ENCODE data around the gene CCP110.

CCP110 gene

DNA sequence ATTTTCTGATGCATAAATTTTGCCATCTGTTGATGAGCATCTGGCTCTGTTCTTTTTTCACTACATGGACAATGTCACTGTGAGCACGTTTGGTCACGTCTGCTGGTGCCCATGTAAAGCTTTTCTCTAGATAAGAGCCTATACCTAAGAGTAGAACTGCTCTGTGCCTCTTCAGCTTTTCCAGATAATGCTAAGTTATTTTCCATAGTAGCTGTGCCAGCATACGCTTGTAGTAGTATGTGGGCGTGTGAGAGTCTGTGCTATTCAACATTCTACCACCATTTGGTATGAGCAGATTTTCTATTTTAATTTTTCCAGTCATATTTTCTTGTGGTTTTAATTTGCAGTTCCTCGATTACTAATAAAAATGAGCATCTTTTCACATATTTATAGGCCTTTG is 64.9 kb downstream of the CCP110 start:
- no peak for TF ChIP-seq ZFX (IDR thresholded peaks at IDR 0.05)
- TF ChIP-seq, protein P1, sequence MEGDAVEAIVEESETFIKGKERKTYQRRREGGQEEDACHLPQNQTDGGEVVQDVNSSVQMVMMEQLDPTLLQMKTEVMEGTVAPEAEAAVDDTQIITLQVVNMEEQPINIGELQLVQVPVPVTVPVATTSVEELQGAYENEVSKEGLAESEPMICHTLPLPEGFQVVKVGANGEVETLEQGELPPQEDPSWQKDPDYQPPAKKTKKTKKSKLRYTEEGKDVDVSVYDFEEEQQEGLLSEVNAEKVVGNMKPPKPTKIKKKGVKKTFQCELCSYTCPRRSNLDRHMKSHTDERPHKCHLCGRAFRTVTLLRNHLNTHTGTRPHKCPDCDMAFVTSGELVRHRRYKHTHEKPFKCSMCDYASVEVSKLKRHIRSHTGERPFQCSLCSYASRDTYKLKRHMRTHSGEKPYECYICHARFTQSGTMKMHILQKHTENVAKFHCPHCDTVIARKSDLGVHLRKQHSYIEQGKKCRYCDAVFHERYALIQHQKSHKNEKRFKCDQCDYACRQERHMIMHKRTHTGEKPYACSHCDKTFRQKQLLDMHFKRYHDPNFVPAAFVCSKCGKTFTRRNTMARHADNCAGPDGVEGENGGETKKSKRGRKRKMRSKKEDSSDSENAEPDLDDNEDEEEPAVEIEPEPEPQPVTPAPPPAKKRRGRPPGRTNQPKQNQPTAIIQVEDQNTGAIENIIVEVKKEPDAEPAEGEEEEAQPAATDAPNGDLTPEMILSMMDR (conservative IDR thresholded peaks at IDR 0.05): no peak
- H3K27ac ChIP-seq: no peak overlapping the region

DNA sequence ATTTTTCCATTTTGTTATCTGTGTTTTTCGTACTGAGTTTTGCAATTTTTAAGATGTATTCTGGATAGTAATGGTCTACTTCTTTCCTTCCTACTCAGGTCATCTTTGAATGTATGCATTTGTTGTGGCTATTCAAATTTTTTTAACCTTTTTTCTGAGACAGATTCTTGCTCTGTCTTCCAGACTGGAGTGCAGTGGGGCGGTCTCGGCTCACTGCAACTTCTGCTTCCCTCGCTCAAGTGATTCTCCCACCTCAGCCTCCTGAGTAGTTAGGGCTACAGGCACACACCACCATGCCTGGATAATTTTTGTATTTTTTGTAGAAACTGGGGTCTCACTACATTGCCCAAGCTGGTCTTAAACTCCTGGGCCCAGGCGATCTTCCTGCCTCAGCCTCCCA is 65.4 kb downstream of the CCP110 start:
- no peak for TF ChIP-seq ZFX (IDR thresholded peaks at IDR 0.05)
- TF ChIP-seq, protein P1 (conservative IDR thresholded peaks at IDR 0.05): no peak
- H3K27ac ChIP-seq: no peak overlapping the region

DNA sequence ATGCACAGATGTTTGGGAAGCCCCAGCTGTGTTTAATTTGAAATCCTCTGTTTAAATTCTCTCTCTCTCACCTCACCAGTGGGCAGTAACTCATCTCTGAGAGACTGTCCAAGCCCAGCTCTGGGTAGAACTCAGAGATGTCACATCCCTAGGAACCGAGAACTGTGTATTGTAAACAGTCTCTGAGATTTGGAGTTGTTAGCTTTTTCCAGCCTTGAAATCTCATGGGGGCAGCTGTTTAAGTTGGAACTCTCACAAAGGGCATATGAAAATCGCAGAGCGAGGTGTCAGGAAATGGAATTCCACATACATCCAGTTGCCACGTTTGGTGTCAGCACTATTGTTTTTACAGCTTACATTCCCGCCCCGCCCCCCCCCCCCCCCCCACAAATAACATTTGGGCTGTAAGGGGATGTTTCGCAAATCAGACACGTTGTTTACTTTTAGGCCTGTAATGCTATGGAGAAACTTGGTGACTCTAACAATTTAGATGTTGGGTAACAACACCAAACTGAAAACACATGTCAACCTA is 66.1 kb downstream of the CCP110 start:
- TF ChIP-seq, protein P1 (conservative IDR thresholded peaks at IDR 0.05): no peak
- no peak overlapping the region for H3K27ac ChIP-seq

DNA sequence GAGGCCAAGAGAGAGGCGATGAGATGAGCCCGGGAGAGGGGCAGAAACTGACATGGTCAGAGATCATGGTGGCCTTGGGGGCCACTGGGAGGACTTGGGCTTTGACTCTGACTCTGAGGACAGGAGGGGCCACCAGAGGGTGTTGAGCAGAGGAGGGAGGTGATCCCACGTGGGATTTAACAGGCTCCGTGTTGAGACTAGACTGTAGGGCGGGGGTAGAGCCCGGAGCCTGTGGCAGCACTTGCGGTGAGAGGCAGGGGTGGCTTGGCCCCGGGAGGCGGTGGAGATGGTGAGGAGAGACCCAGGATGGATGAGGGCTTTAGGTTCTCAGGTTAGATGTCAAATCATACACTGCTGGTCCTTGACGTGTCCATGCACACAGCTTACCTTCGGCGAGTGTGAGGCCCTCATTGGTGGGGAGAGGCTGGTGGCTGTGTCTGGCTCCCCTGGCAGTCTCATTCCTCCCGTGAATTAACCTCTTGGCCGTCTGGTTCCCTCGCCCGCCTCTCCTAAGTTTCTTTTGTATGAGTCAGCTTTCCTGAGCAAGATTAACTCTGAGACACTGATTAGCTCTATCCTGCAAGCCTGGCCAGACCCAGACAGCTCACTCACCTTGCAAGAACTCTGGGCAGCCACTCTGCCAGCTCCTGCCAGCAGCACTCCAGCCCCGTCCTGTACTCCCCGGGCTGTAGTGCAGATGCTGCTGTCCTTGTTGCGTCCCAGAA is 71.5 kb downstream of the CCP110 start:
- no peak for TF ChIP-seq ZFX (IDR thresholded peaks at IDR 0.05)
- TF ChIP-seq, protein P1 (conservative IDR thresholded peaks at IDR 0.05): no peak
- no peak overlapping the region for H3K27ac ChIP-seq

DNA sequence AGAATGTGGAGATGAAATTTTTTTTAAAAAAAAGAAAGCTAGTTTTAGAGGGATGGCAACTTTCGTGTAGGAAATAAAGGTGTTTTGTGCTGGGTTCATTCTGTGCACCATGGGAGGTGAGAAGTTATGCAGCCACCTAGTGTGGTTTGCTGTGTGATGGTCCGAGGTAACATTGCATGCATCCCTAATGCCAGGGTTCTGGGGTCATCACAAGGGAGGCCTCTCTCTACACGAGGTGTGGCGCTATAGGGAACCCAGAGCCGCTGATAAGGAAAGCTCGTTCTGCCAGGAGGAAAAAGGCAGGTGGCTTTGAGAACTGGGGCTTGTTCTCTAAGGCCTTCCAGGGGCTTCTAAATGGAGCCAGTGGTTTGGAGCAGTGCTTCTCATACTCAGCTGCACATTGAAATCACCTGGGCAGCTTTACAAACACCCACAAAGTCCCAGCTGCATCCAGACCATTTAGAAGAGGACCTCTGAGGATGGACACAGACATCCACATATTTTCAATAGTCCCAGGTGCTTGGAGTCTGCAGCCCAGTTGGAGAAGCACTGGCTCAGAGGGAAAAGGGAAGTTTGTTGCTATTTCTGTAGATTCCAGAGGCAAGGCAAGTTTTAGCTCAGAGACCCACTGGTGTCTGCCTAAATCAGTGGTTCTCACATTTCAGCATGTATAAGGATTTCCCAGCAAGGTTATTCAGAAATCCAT is 75.2 kb downstream of the CCP110 start:
- TF ChIP-seq, protein P1 (conservative IDR thresholded peaks at IDR 0.05): no peak
- no peak for TF ChIP-seq ZFX (IDR thresholded peaks at IDR 0.05)
- no peak overlapping the region for H3K27ac ChIP-seq

DNA sequence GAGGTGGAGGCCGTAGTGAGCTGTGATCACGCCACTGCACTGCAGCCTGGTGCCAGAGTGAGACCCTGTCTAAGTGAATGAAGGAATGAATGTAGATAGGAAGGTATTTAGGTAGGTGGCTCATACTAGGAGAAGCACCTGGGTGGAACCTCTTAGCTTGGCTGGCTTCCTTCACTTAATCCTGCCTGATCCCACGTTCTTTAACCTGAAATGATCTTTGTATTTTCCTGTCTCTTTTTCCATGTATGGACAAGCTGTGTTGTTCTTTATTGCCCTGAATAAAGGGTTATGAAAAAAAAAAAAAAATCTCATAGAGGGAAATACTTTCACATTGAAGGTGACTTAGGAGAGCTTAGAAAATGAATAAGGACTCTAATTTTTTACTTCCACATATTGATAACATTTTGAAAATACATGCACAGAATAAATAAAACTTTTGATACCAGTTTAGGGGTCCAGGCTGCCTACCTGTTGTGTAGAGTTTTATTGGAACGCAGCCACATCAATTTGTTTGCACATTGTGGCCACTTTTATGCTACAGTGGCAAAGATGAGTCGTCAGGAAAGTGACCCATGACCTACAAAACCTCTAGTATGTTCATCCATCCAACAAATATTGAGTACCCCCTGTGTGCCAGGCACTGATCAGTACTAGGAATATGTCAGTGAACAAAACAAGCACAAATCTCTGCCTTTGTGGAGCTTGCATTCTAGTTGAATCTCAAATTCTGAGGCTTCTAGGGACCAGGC is 76.4 kb downstream of the CCP110 start:
- no peak overlapping the region for H3K27ac ChIP-seq
- no peak for TF ChIP-seq ZFX (IDR thresholded peaks at IDR 0.05)
- TF ChIP-seq, protein P1 (conservative IDR thresholded peaks at IDR 0.05): no peak

Data from C4-2B (cell line).